HepG2 (cell line): ENCODE measurements around the gene EPHA1. TPM values are rescaled to one million over a fixed set of nuclear protein-coding genes. Genes with fewer than 3 reads are reported as not detected.

Source experiments
- ELF1 ChIP-seq: sonication (generic); formaldehyde crosslinking; IDR thresholded peaks from 2 replicates; pipeline ENCODE4 v1.4.0; 2020; ENCODE audit warnings: missing genetic modification reagents
- JUNB ChIP-seq: sonication (generic); formaldehyde crosslinking; IDR thresholded peaks from 2 replicates; pipeline ENCODE4 v1.8.0; 2022; ENCODE audit warnings: missing genetic modification reagents, mild to moderate bottlenecking, borderline replicate concordance
- NFE2L1 ChIP-seq: sonication (generic); formaldehyde crosslinking; IDR thresholded peaks from 2 replicates; pipeline ENCODE4 v1.4.0; 2020; ENCODE audit warnings: missing genetic modification reagents, mild to moderate bottlenecking, borderline replicate concordance
- PHB2 ChIP-seq: fragments of 450-650 bp; IDR thresholded peaks from 2 replicates; pipeline ENCODE4 v1.6.1; 2018; ENCODE audit not compliant: partially characterized antibody
- RAD21 ChIP-seq: fragments of 450-650 bp; formaldehyde crosslinking; IDR thresholded peaks from 2 replicates; pipeline ENCODE4 v1.5.0; 2020; ENCODE audit warnings: mild to moderate bottlenecking
- RBFOX2 ChIP-seq: fragments of 200-400 bp; formaldehyde crosslinking; IDR thresholded peaks from 2 replicates; pipeline ENCODE4 v1.6.1; 2017; ENCODE audit warnings: low read depth, mild to moderate bottlenecking, low read length
- SIX1 ChIP-seq: sonication (generic); formaldehyde crosslinking; IDR thresholded peaks from 2 replicates; pipeline ENCODE4 v1.4.0; 2020; ENCODE audit warnings: missing genetic modification reagents, borderline replicate concordance
- SKIL ChIP-seq: sonication (generic); formaldehyde crosslinking; IDR thresholded peaks from 2 replicates; pipeline ENCODE4 v1.8.0; 2022; ENCODE audit warnings: missing genetic modification reagents, mild to moderate bottlenecking, moderate library complexity, borderline replicate concordance
- THAP7 ChIP-seq: sonication (generic); formaldehyde crosslinking; IDR thresholded peaks from 2 replicates; pipeline ENCODE4 v1.8.1; 2023; ENCODE audit warnings: mild to moderate bottlenecking, missing genetic modification reagents
- ZIK1 ChIP-seq: sonication (generic); formaldehyde crosslinking; IDR thresholded peaks from 2 replicates; pipeline ENCODE4 v1.5.0; 2020; ENCODE audit warnings: mild to moderate bottlenecking, low read depth, missing genetic modification reagents, borderline replicate concordance
- ZMYM4 ChIP-seq: sonication (generic); formaldehyde crosslinking; IDR thresholded peaks from 2 replicates; pipeline ENCODE4 v1.8.1; 2023; ENCODE audit warnings: mild to moderate bottlenecking, missing genetic modification reagents
- ZNF282 ChIP-seq: fragments of 450-650 bp; IDR thresholded peaks from 2 replicates; pipeline ENCODE4 v1.6.1; 2018; ENCODE audit not compliant: partially characterized antibody
- ZNF468 ChIP-seq: sonication (generic); formaldehyde crosslinking; IDR thresholded peaks from 2 replicates; pipeline ENCODE4 v1.8.0; 2022; ENCODE audit warnings: mild to moderate bottlenecking, moderate library complexity, missing genetic modification reagents
- ZNF597 ChIP-seq: sonication (generic); formaldehyde crosslinking; IDR thresholded peaks from 2 replicates; pipeline ENCODE4 v1.5.0; 2020; ENCODE audit warnings: missing genetic modification reagents
- ZNF678 ChIP-seq: sonication (generic); formaldehyde crosslinking; IDR thresholded peaks from 2 replicates; pipeline ENCODE4 v1.4.0; 2020; ENCODE audit warnings: mild to moderate bottlenecking, missing genetic modification reagents
- ZNF879 ChIP-seq: sonication (generic); formaldehyde crosslinking; IDR thresholded peaks from 2 replicates; pipeline ENCODE4 v1.8.1; 2023; ENCODE audit warnings: missing genetic modification reagents
- ZNF891 ChIP-seq: sonication (generic); formaldehyde crosslinking; IDR thresholded peaks from 2 replicates; pipeline ENCODE4 v1.5.0; 2020; ENCODE audit warnings: mild to moderate bottlenecking, missing genetic modification reagents
- ZXDC ChIP-seq: sonication (generic); formaldehyde crosslinking; IDR thresholded peaks from 2 replicates; pipeline ENCODE4 v1.5.0; 2020; ENCODE audit warnings: mild to moderate bottlenecking, missing genetic modification reagents
- polyA plus RNA-seq, 8 experiments: library from polyadenylated mRNA; depleted of rRNA in 3 of 8; stranded (reverse) in 7 of 8; unstranded in 1 of 8; fragments of >200 nt; fragmentation: Illumina TruSeq in 4 of 8; extraction: Trizol in 4 of 8; gene quantifications; 2 replicates each; pipeline versions ENCODE4 v1.2.1 to v1.2.3, GENCODE V29; 2011 to 2016; ENCODE audit warnings: low read depth in 4 of 8, missing spikeins in 1 of 8, mixed read lengths in 1 of 8; ENCODE audit not compliant: insufficient read depth in 1 of 8
- total RNA-seq, 5 experiments: library from RNA; depleted of rRNA; stranded (reverse); fragments of >200 nt; fragmentation: Illumina TruSeq; extraction: Trizol; gene quantifications; 2 replicates each; pipeline ENCODE4 v1.2.3, GENCODE V29; 2016; ENCODE audit warnings: low read depth in 1 of 5

EPHA1 gene
- total and polyA plus RNA-seq, 2 of the 13 experiments (the other 11 are each of a cell fraction or from before 2014, with no cell fraction given), result 4.6 to 17.1 TPM

- TF ChIP-seq THAP7 (CRISPR knock-in tag), result no peak
- TF ChIP-seq ELF1, result no peak
- TF ChIP-seq PHB2, result no peak
- peak; percentile 31; the same call in 1 of the 2 replicates for TF ChIP-seq SKIL
- TF ChIP-seq ZNF468 (CRISPR knock-in tag), result no peak
- no peak for TF ChIP-seq ZNF891 (CRISPR knock-in tag)
- peak; percentile 46; the same call in 1 of the 2 replicates for TF ChIP-seq ZMYM4 (CRISPR knock-in tag)
- TF ChIP-seq NFE2L1 (CRISPR knock-in tag), result no peak
- 0 out of 2 replicates have a peak, but pooled peaks have one; percentile 18 for TF ChIP-seq JUNB (CRISPR knock-in tag)
- no peak for TF ChIP-seq SIX1 (CRISPR knock-in tag)
- TF ChIP-seq ZNF597, result no peak
- no peak for TF ChIP-seq RAD21
- no peak for TF ChIP-seq ZNF282
- TF ChIP-seq ZXDC (CRISPR knock-in tag), result 0 out of 2 replicates have a peak, but pooled peaks have one; percentile 55
- TF ChIP-seq ZIK1 (CRISPR knock-in tag), result no peak
- no peak for TF ChIP-seq ZNF678
- TF ChIP-seq ZNF879 (CRISPR knock-in tag), result no peak
- TF ChIP-seq RBFOX2, result no peak
Measured at GRCh38 chr7:143393267-143394041, 15.2 kb downstream of the EPHA1 start (continued).
